GM18505 (cell line): ENCODE results near the gene CCDC24.

Experiments
- ATAC-seq: cut with Tn5 transposase; IDR thresholded peaks from one replicate; pipeline ENCODE4 v1.9.1; 2021; ENCODE audit not compliant: unreplicated experiment
- POLR2A ChIP-seq: IDR thresholded peaks from 4 replicates; pipeline ENCODE4 v1.6.1; 2011; ENCODE audit warnings: borderline replicate concordance; ENCODE audit not compliant: insufficient read depth, insufficient read length; ENCODE audit errors: extremely low read depth

Gene CCDC24

GRCh38 chr1:44033041-44033575 is 41.7 kb downstream of the CCDC24 start:
- no peak for ATAC-seq
- TF ChIP-seq POLR2A: no peak

GRCh38 chr1:44033756-44034155 is 42.4 kb downstream of the CCDC24 start:
- no peak for TF ChIP-seq POLR2A
- no peak for ATAC-seq

GRCh38 chr1:44034423-44034822 is 43.0 kb downstream of the CCDC24 start:
- no peak for TF ChIP-seq POLR2A
- no peak for ATAC-seq

- ATAC-seq: no peak
- no peak for TF ChIP-seq POLR2A
These were observed 43.7 kb downstream of the CCDC24 start for GRCh38 chr1:44034976-44035716.

- no peak for TF ChIP-seq POLR2A
- ATAC-seq: no peak
These were observed 44.5 kb downstream of the CCDC24 start for GRCh38 chr1:44035726-44036408.

- TF ChIP-seq POLR2A: no peak
- ATAC-seq: no peak
These were observed 45.2 kb downstream of the CCDC24 start for GRCh38 chr1:44036409-44037139.

GRCh38 chr1:44037154-44037553 is 45.8 kb downstream of the CCDC24 start:
- ATAC-seq: no peak
- TF ChIP-seq POLR2A: no peak

GRCh38 chr1:44038876-44039657 is 47.7 kb downstream of the CCDC24 start:
- no peak for ATAC-seq

GRCh38 chr1:44040418-44040817 is 49.0 kb downstream of the CCDC24 start:
- no peak for ATAC-seq
- no peak for TF ChIP-seq POLR2A

More at GRCh38 chr1:44038876-44039657, 47.7 kb downstream of the CCDC24 start:
- TF ChIP-seq POLR2A: no peak

GRCh38 chr1:44040846-44041245 is 49.4 kb downstream of the CCDC24 start:
- no peak for ATAC-seq
- TF ChIP-seq POLR2A: no peak

- no peak for ATAC-seq
- TF ChIP-seq POLR2A: no peak
These were observed 52.0 kb downstream of the CCDC24 start for GRCh38 chr1:44043176-44044070.
